HepG2 (cell line): ENCODE data around the gene EYA2. TPM values are rescaled to one million over a fixed set of nuclear protein-coding genes. Genes with fewer than 3 reads are reported as not detected.

Experiments used
- BORCS8-MEF2B ChIP-seq: sonication (generic); formaldehyde crosslinking; IDR thresholded peaks from 2 replicates; pipeline ENCODE4 v1.8.0; 2022; ENCODE audit warnings: mild to moderate bottlenecking, missing genetic modification reagents
- CCAR2 ChIP-seq: fragments of 200-400 bp; formaldehyde crosslinking; optimal IDR thresholded peaks from 2 replicates; pipeline ENCODE3; 2018; ENCODE audit warnings: low read depth, mild to moderate bottlenecking, low read length, moderate library complexity
- ESRRA ChIP-seq: sonication (generic); formaldehyde crosslinking; IDR thresholded peaks from 2 replicates; pipeline ENCODE4 v1.5.1; 2020; ENCODE audit warnings: mild to moderate bottlenecking, low read depth, missing genetic modification reagents
- FIP1L1 ChIP-seq: fragments of 200-400 bp; formaldehyde crosslinking; IDR thresholded peaks from 2 replicates; pipeline ENCODE4 v1.6.1; 2018; ENCODE audit warnings: low read depth, mild to moderate bottlenecking, low read length, moderate library complexity, borderline replicate concordance; ENCODE audit not compliant: insufficient read depth
- GATAD1 ChIP-seq: IDR thresholded peaks from 2 replicates; pipeline ENCODE4 v1.6.1; 2016; ENCODE audit warnings: missing genetic modification reagents, missing compliant biosample characterization
- HHEX ChIP-seq: IDR thresholded peaks from 2 replicates; pipeline ENCODE4 v1.6.1; 2016; ENCODE audit warnings: control low read depth
- KAT2B ChIP-seq: fragments of 150-350 bp; IDR thresholded peaks from 2 replicates; pipeline ENCODE4 v1.6.1; 2014; ENCODE audit warnings: low read depth, low read length, borderline replicate concordance
- MBD4 ChIP-seq: IDR thresholded peaks from 2 replicates; pipeline ENCODE4 v1.6.1; 2012; ENCODE audit warnings: low read length, inconsistent platforms, borderline replicate concordance
- MIXL1 ChIP-seq: IDR thresholded peaks from 2 replicates; pipeline ENCODE4 v1.6.1; 2016
- MYC ChIP-seq: sonication (generic); formaldehyde crosslinking; IDR thresholded peaks from 2 replicates; pipeline ENCODE4 v1.9.0; 2021; ENCODE audit warnings: missing genetic modification reagents, borderline replicate concordance
- NR2C2 ChIP-seq: sonication (generic); formaldehyde crosslinking; IDR thresholded peaks from 2 replicates; pipeline ENCODE4 v1.4.0; 2020; ENCODE audit warnings: missing genetic modification reagents, mild to moderate bottlenecking, moderate library complexity, borderline replicate concordance
- SP140L ChIP-seq: sonication (generic); formaldehyde crosslinking; IDR thresholded peaks from 2 replicates; pipeline ENCODE4 v1.4.0; 2020; ENCODE audit warnings: missing genetic modification reagents, borderline replicate concordance
- SPEN ChIP-seq: sonication (generic); formaldehyde crosslinking; IDR thresholded peaks from 2 replicates; pipeline ENCODE4 v1.5.1; 2020; ENCODE audit warnings: low read depth, mild to moderate bottlenecking, missing genetic modification reagents
- THAP11 ChIP-seq: IDR thresholded peaks from 2 replicates; pipeline ENCODE4 v1.6.1; 2016; ENCODE audit warnings: missing biosample characterization, missing genetic modification reagents
- ZNF382 ChIP-seq: sonication (generic); formaldehyde crosslinking; IDR thresholded peaks from 2 replicates; pipeline ENCODE4 v1.5.0; 2020; ENCODE audit warnings: missing genetic modification reagents, mild to moderate bottlenecking, borderline replicate concordance
- ZNF589 ChIP-seq: sonication (generic); formaldehyde crosslinking; conservative IDR thresholded peaks from 2 replicates; pipeline ENCODE4 v1.8.0; 2022; ENCODE audit warnings: mild to moderate bottlenecking, moderate library complexity, missing genetic modification reagents
- ZNF781 ChIP-seq: sonication (generic); formaldehyde crosslinking; IDR thresholded peaks from 2 replicates; pipeline ENCODE4 v1.5.1; 2020; ENCODE audit warnings: borderline replicate concordance, mild to moderate bottlenecking, missing genetic modification reagents; ENCODE audit errors: not compliant biosample characterization
- ZNF841 ChIP-seq: sonication (generic); formaldehyde crosslinking; IDR thresholded peaks from 2 replicates; pipeline ENCODE4 v1.8.1; 2023; ENCODE audit warnings: missing genetic modification reagents, borderline replicate concordance
- polyA plus RNA-seq, 8 experiments: library from polyadenylated mRNA; depleted of rRNA in 3 of 8; stranded (reverse) in 7 of 8; unstranded in 1 of 8; fragments of >200 nt; fragmentation: Illumina TruSeq in 4 of 8; extraction: Trizol in 4 of 8; gene quantifications; 2 replicates each; pipeline versions ENCODE4 v1.2.1 to v1.2.3, GENCODE V29; 2011 to 2016; ENCODE audit warnings: low read depth in 4 of 8, missing spikeins in 1 of 8, mixed read lengths in 1 of 8; ENCODE audit not compliant: insufficient read depth in 1 of 8
- total RNA-seq, 5 experiments: library from RNA; depleted of rRNA; stranded (reverse); fragments of >200 nt; fragmentation: Illumina TruSeq; extraction: Trizol; gene quantifications; 2 replicates each; pipeline ENCODE4 v1.2.3, GENCODE V29; 2016; ENCODE audit warnings: low read depth in 1 of 5
- TF ChIP-seq, protein P1 (sequence below): sonication (generic); formaldehyde crosslinking; IDR thresholded peaks from 2 replicates; pipeline ENCODE4 v1.8.1; 2022; ENCODE audit warnings: low read depth, mild to moderate bottlenecking, missing genetic modification reagents
- TF ChIP-seq, protein P2 (sequence below): sonication (generic); formaldehyde crosslinking; IDR thresholded peaks from 2 replicates; pipeline ENCODE4 v1.4.0; 2020; ENCODE audit warnings: missing genetic modification reagents, mild to moderate bottlenecking, borderline replicate concordance
- TF ChIP-seq, protein P3 (sequence below): sonication (generic); formaldehyde crosslinking; conservative IDR thresholded peaks from 2 replicates; pipeline ENCODE4 v1.4.0; 2020; ENCODE audit warnings: missing genetic modification reagents

EYA2 gene
- total and polyA plus RNA-seq, 2 of the 13 experiments (the other 11 are each of a cell fraction or from before 2014, with no cell fraction given): not detected

DNA sequence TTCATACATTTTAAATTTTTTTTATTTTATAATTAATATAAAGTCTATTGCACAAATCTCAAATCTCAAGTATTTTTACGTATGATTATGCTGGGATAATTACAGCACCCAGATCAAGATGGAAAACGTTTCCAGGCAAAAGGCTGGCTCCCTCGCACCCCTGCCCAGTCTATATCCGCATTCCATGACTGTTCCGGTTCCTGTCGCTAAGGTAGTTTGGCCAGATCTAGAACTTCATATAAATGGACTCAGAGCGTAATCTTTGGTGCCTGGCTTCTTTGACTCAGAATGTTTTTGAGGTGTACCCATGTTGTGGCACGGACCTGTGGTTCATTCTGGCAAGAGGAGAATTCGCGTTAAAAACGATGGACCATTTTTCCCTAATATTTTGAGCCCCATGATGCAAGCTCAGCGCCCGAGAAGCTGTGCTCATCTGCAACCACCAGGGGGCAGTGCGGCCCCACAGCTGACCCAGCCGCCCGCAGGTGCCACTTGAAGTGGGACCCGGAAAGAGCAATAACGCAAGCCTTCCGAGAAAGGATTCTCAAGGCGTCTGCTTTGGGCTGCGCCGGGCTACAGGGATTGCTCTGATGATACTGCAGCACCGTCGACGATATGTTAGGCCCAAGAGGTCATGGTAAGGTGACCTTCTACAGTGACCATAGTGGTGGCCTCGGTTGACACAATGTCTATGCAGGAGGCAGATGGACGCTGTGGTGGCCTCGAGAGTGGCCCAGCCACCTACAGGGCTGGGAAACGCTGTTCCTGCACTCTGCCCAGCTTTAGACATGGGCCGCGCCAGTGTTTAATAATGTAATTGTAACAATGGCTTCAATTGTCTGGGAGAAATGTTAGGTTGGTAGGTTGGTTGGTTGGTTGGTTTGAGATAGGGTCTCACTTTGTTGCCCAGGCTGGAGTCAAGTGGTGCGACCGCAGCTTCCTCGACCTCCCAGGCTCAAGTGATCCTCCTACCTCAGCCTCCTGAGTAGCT lies 301.7 kb downstream of the EYA2 start (continued):
- TF ChIP-seq, protein P1, sequence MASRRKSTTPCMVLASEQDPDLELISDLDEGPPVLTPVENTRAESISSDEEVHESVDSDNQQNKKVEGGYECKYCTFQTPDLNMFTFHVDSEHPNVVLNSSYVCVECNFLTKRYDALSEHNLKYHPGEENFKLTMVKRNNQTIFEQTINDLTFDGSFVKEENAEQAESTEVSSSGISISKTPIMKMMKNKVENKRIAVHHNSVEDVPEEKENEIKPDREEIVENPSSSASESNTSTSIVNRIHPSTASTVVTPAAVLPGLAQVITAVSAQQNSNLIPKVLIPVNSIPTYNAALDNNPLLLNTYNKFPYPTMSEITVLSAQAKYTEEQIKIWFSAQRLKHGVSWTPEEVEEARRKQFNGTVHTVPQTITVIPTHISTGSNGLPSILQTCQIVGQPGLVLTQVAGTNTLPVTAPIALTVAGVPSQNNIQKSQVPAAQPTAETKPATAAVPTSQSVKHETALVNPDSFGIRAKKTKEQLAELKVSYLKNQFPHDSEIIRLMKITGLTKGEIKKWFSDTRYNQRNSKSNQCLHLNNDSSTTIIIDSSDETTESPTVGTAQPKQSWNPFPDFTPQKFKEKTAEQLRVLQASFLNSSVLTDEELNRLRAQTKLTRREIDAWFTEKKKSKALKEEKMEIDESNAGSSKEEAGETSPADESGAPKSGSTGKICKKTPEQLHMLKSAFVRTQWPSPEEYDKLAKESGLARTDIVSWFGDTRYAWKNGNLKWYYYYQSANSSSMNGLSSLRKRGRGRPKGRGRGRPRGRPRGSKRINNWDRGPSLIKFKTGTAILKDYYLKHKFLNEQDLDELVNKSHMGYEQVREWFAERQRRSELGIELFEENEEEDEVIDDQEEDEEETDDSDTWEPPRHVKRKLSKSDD (CRISPR knock-in tag): no peak
- TF ChIP-seq ZNF382 (CRISPR knock-in tag): no peak
- 0 out of 2 replicates have a peak, but pooled peaks have one; percentile 57 for TF ChIP-seq GATAD1 (CRISPR knock-in tag)
- no peak for TF ChIP-seq CCAR2
- TF ChIP-seq KAT2B: no peak
- no peak for TF ChIP-seq ZNF589 (CRISPR knock-in tag)
- TF ChIP-seq, protein P2, sequence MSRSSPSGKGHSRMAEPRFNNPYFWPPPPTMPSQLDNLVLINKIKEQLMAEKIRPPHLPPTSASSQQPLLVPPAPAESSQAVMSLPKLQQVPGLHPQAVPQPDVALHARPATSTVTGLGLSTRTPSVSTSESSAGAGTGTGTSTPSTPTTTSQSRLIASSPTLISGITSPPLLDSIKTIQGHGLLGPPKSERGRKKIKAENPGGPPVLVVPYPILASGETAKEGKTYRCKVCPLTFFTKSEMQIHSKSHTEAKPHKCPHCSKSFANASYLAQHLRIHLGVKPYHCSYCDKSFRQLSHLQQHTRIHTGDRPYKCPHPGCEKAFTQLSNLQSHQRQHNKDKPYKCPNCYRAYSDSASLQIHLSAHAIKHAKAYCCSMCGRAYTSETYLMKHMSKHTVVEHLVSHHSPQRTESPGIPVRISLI: no peak; the same call in 1 of the 2 replicates
- TF ChIP-seq MIXL1: peak; percentile 71; the same call in 1 of the 2 replicates
- TF ChIP-seq SPEN (CRISPR knock-in tag): peak; percentile 70; the same call in 1 of the 2 replicates
- peak; percentile 65; the same call in 1 of the 2 replicates for TF ChIP-seq SP140L (CRISPR knock-in tag)
- TF ChIP-seq HHEX (CRISPR knock-in tag): no peak
- peak; percentile 79 for TF ChIP-seq THAP11 (CRISPR knock-in tag)
- TF ChIP-seq, protein P3, sequence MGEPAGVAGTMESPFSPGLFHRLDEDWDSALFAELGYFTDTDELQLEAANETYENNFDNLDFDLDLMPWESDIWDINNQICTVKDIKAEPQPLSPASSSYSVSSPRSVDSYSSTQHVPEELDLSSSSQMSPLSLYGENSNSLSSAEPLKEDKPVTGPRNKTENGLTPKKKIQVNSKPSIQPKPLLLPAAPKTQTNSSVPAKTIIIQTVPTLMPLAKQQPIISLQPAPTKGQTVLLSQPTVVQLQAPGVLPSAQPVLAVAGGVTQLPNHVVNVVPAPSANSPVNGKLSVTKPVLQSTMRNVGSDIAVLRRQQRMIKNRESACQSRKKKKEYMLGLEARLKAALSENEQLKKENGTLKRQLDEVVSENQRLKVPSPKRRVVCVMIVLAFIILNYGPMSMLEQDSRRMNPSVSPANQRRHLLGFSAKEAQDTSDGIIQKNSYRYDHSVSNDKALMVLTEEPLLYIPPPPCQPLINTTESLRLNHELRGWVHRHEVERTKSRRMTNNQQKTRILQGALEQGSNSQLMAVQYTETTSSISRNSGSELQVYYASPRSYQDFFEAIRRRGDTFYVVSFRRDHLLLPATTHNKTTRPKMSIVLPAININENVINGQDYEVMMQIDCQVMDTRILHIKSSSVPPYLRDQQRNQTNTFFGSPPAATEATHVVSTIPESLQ: peak; percentile 97; the same call in 1 of the 2 replicates
- no peak for TF ChIP-seq ZNF841 (CRISPR knock-in tag)
- no peak for TF ChIP-seq FIP1L1
- TF ChIP-seq ZNF781 (CRISPR knock-in tag): peak; percentile 25
- 0 out of 2 replicates have a peak, but pooled peaks have one; percentile 33 for TF ChIP-seq MYC (CRISPR knock-in tag)
- TF ChIP-seq NR2C2 (CRISPR knock-in tag): no peak
- TF ChIP-seq ESRRA (CRISPR knock-in tag): no peak
- TF ChIP-seq BORCS8-MEF2B (CRISPR knock-in tag): peak; percentile 90; the same call in 1 of the 2 replicates
- no peak for TF ChIP-seq MBD4
